Measurements from ENCODE around the gene ATP6V1B1. TPM values are rescaled to one million over a fixed set of nuclear protein-coding genes. Genes with fewer than 3 reads are reported as not detected.

The ATP6V1B1 gene
- total and polyA plus RNA-seq, 5 experiments from 2014 or later = not detected

DNA sequence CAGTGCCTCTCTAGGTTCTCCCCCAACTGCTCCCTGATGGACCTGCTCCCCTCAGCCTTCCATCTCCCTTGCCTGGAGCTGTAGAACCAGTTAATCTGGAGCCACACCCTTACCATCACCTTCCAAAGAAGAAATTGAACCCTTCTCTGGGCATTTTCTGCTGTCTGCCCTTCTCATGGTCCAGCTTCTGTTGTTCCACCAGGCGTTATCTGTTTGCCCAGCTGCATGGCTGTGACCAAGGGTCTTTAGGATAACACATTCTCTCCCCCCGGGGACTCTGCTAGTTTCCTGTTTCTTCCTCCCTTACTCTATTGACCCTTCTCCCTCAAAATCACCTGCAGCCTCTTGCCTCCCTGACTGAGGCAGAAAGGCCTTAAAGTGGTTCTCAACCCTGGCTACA lies 39.5 kb downstream of the ATP6V1B1 start:
- Mint-ChIP-seq H3K27me3 (peaks cover 0 to 16% (median 2%) of the 10 kb centered on the region in 5 donors), H3K4me1 (peaks cover 9 to 22% (median 18%) of the 10 kb centered on the region in 4 donors), H3K9me3 (no peaks in the 10 kb centered on the region), H3K4me3 (peak overlapping the region in 3 of 10 donors; percentile 3 to 38 (median 16)), H3K27ac (peak overlapping the region in 4 of 10 donors; percentile 43 to 73 (median 65)), H3K36me3 (peaks cover 0 to 2% (median 0%) of the 10 kb centered on the region in 3 donors)
- ATAC-seq (no peak), DNase-seq (no peak)
- POLR2A ChIA-PET = no interaction called here

DNA sequence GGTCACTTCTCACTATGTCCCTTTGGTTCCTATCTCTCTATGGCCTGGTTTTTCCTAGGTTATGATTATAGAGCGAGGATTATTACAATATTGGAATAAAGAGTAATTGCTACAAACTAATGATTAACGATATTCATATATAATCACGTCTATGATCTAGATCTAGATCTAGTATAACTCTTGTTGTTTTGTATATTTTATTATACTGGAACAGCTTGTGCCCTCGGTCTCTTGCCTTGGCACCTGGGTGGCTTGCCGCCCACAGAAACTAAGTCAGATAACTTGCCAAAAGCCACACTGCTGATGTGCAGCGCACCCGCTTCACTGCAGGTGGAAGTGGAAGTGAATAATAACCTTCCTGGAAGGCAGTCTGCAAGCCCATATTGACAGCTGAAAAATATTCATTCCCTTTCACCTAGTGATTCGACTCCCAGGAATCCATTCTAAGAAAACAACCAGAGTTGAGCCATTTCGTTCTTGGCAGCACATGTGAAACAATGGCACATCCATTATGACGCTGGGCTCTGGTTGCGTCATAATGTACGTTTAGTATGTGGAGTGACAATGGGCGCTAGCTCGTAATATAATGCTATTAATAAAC lies 42.0 kb downstream of the ATP6V1B1 start:
- Mint-ChIP-seq H3K36me3 (peaks cover 0 to 2% (median 0%) of the 10 kb centered on the region in 3 donors), H3K4me3 (peak overlapping the region; percentile 80 to 93 (median 88)), H3K27ac (peak overlapping the region; percentile 67 to 96 (median 92)), H3K4me1 (peaks cover 9 to 23% (median 19%) of the 10 kb centered on the region in 4 donors), H3K9me3 (no peaks in the 10 kb centered on the region), H3K27me3 (peaks cover 0 to 9% (median 2%) of the 10 kb centered on the region in 5 donors)
- POLR2A ChIA-PET = interaction anchor here (0.8 to 2.0 kb wide), 3 partner anchors 24 to 153 kb away, joined by 3 to 9 read pairs (median 4); partner anchors contain the start of genes MPHOSPH10 and NAGK
- peak; percentile 33 to 34 for ATAC-seq
- peak in 3 of 10 donors; percentile 20 to 34 (median 28) for DNase-seq

DNA sequence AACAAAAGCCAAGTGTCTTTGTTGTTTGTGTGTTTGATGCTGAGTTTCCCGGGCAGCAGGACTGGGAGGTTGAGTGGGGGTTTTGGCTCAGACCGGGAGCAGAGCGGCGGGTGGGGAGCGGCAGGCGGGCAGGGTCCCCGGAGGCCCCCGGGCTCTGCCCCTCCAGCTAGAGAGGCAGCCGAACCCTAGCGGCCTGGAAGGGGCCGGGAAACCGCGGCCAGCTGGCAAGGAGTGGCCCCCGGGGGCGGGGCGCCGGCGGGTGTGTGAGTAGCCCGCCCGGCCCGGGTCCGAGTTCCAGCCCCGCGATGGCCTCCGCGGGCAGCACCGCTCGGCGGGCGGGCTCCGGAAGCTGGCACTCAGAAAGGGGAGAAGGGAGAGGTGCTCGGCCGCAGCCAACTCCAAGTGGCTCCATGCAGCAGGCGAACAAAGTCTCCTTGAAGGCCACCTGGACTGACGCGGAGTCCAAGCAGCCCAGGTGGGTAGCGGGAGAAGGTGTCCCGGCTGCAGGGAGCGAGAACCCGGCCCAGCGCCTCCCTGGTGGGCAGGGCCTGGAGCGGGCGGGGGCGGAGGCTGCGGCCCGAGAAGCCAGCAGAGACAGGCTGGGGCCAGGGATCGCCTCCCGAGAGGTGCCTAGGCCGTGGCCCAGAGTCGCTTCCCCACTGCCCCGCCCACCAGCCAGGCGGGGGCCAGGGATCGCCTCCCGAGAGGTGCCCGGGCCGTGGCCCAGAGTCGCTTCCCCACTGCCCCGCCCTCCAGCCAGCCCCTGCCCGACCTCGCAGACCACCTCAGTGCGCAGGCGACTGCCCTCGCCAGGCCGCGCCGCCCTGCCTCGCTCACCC lies 42.9 kb downstream of the ATP6V1B1 start, which contains the start of gene ANKRD53:
ANKRD53 (plus strand) TSS at position 290 of the 839 bp plus-strand sequence; CDS start at position 306, 16 bp downstream.
- Mint-ChIP-seq H3K27me3 (peaks cover 0 to 7% (median 1%) of the 10 kb centered on the region in 5 donors), H3K36me3 (no peaks in the 10 kb centered on the region), H3K27ac (peak within 1 kb of the TSS; percentile 67 to 96 (median 92)), H3K9me3 (no peaks in the 10 kb centered on the region), H3K4me1 (peaks cover 9 to 23% (median 19%) of the 10 kb centered on the region in 4 donors), H3K4me3 (peak within 1 kb of the TSS; percentile 80 to 93 (median 88))
- POLR2A ChIA-PET = interaction anchor here (0.8 to 2.0 kb wide), 4 partner anchors 14 to 152 kb away, joined by 3 to 9 read pairs (median 5); partner anchors contain the start of genes MPHOSPH10 and NAGK
- ATAC-seq (peak; percentile 43 to 65), DNase-seq (peak in 5 of 10 donors; percentile 16 to 35 (median 23))

DNA sequence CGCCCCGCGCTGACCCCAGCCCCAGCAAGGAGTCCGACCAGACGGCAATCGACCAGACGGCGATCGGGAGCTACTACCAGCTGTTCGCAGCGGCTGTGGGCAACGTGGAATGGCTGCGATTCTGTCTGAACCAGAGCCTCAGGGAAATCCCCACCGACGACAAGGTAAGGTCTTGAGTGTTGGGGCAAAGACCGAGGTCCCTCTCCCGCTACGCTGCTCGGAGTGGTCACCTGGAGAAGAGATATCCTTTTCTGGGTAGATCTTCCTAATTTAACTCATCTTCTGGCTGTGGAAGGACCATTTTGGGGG lies 43.4 kb downstream of the ATP6V1B1 start:
- peak overlapping the region; percentile 45 to 88 (median 67) for H3K4me3 Mint-ChIP-seq
- ATAC-seq (peak; percentile 3 to 7), DNase-seq (peak in 1 of 10 donors; percentile 17)
- H3K27me3 Mint-ChIP-seq = peaks cover 0 to 4% (median 0%) of the 10 kb centered on the region in 5 donors
- peaks cover 9 to 25% (median 19%) of the 10 kb centered on the region in 4 donors for H3K4me1 Mint-ChIP-seq
- H3K36me3 Mint-ChIP-seq = no peaks in the 10 kb centered on the region
- peak overlapping the region in 5 of 10 donors; percentile 29 to 75 (median 70) for H3K27ac Mint-ChIP-seq
- no peaks in the 10 kb centered on the region for H3K9me3 Mint-ChIP-seq
- POLR2A ChIA-PET = interaction anchor here (1.4 to 2.0 kb wide), 3 partner anchors 15 to 89 kb away, joined by 3 to 9 read pairs (median 6); partner anchors contain the start of gene NAGK

DNA sequence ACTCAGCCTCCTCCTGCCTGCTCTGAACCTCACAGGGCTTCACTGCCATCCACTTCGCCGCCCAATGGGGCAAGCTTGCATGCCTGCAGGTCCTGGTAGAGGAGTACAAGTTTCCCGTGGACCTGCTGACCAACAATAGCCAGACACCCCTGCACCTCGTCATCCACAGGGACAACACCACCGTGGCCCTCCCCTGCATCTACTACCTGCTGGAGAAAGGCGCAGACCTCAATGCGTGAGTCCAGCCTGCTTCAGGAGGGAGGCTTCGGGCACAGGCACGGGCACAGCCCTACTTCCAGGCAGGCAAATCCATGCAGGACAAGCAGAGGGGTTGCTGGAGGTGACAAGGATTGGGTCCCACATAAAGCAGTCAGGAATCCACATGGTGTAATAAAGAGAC lies 43.9 kb downstream of the ATP6V1B1 start:
- H3K4me3 Mint-ChIP-seq = peak overlapping the region; percentile 45 to 88 (median 67)
- H3K27me3 Mint-ChIP-seq = peaks cover 0 to 1% (median 0%) of the 10 kb centered on the region in 5 donors
- H3K27ac Mint-ChIP-seq = no peak overlapping the region
- DNase-seq (no peak), ATAC-seq (no peak)
- peaks cover 0 to 2% (median 0%) of the 10 kb centered on the region in 3 donors for H3K36me3 Mint-ChIP-seq
- H3K9me3 Mint-ChIP-seq = no peaks in the 10 kb centered on the region
- peaks cover 13 to 29% (median 24%) of the 10 kb centered on the region in 4 donors for H3K4me1 Mint-ChIP-seq
- POLR2A ChIA-PET = interaction anchor here (0.7 to 2.0 kb wide), 4 partner anchors 14 to 595 kb away, joined by 3 to 9 read pairs (median 5); partner anchors contain the start of gene NAGK

DNA sequence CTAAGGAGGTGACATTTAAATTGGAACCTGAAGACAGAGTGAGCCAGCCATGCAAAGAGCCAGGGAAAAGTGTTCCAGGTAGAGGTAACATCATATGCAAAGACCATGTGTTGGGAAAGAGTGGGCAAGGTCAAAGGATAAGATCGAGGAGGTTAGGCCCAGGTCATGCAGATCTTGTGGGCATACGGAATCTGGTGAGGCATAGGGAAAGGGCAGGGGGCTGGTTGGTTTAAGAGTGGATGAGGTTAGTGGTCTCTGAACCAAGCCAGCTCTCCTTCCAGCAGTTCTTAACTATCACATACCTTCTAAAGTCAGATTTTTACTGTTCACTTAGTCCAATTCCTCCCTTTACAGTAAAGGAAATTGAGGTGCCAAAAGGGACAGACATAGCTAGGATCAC lies 45.7 kb downstream of the ATP6V1B1 start:
- no peak overlapping the region for H3K27ac Mint-ChIP-seq
- no peaks in the 10 kb centered on the region for H3K27me3 Mint-ChIP-seq
- H3K4me3 Mint-ChIP-seq = no peak overlapping the region
- POLR2A ChIA-PET = no interaction called here
- no peaks in the 10 kb centered on the region for H3K9me3 Mint-ChIP-seq
- H3K4me1 Mint-ChIP-seq = peaks cover 18 to 41% (median 32%) of the 10 kb centered on the region in 4 donors
- peaks cover 0 to 9% (median 0%) of the 10 kb centered on the region in 3 donors for H3K36me3 Mint-ChIP-seq
- no peak for DNase-seq
- ATAC-seq = no peak

DNA sequence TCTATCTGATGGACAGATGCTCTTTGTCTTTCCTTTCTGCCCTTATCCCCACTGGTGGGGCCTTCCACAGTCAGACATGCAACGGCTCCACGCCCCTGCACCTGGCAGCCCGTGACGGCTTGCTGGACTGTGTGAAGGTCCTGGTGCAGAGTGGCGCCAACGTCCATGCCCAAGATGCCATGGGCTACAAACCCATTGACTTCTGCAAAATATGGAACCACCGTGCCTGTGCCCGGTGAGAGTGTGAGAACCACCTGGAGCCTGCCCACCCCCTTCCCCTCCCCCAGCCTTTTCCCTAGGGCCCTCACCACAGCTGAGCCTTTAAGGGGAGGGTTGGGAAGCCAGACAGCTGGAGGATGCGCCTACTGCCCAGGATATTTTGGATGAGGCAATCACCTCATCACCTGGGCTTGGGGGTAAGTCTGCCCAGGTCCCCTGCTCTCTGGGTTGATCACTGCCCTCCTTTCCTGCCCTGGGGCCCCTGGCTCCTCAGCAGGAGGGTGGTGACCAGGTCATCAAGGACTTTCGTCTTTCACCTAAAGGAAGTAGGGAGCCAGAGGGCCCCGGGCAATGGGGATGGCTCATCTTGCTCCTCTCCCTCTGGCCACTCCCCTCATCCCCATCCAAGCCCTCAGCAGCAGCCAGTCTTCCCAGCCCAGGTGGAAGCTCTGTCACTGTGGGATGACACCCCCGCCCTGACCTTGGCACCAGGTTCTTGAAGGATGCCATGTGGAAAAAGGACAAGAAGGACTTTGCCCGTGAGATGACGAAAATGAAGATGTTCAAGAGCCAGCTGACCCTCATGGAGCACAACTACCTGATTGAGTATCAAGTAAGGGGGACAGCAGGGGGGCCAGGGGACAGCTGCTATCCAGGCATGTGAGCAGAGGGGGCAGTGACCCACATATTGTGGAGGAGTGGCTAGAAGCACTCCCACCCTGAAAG lies 46.4 kb downstream of the ATP6V1B1 start:
- H3K27me3 Mint-ChIP-seq = no peaks in the 10 kb centered on the region
- H3K36me3 Mint-ChIP-seq = peaks cover 0 to 15% (median 0%) of the 10 kb centered on the region in 3 donors
- ATAC-seq (no peak), DNase-seq (no peak)
- POLR2A ChIA-PET = interaction anchor here (0.6 kb wide), 2 partner anchors 15 to 688 kb away, joined by 3 read pairs; partner anchors contain the start of gene SNRPG
- H3K9me3 Mint-ChIP-seq = no peaks in the 10 kb centered on the region
- no peak overlapping the region for H3K4me3 Mint-ChIP-seq
- H3K4me1 Mint-ChIP-seq = peaks cover 16 to 36% (median 26%) of the 10 kb centered on the region in 4 donors
- H3K27ac Mint-ChIP-seq = peak overlapping the region in 1 of 10 donors; percentile 17

DNA sequence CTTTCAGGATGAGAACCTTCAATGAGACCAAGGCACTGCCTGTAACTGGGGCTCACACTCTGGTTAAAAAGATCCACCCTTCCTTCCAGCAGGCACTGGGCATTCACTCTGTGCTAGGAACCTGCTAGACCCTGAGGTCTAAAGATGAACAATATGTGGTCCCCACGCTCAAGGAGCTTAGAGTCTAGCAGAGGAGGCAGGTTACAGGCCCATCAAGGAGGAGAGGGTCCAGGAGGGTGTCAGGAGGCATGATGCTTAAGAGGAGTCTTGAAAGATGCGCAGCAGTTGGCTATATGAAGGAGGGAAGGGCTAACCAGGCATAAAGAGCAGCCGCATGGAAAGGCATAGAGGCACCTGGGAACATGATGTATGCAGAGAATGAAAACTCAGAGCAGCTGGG lies 47.3 kb downstream of the ATP6V1B1 start:
- ATAC-seq (no peak), DNase-seq (no peak)
- POLR2A ChIA-PET = interaction anchor here (0.6 to 1.0 kb wide), 4 partner anchors 14 to 689 kb away, joined by 3 to 4 read pairs (median 3); partner anchors contain the start of genes NAGK and SNRPG
- H3K27me3 Mint-ChIP-seq = no peaks in the 10 kb centered on the region
- H3K27ac Mint-ChIP-seq = peak overlapping the region in 3 of 10 donors; percentile 41 to 72 (median 57)
- H3K4me3 Mint-ChIP-seq = no peak overlapping the region
- H3K36me3 Mint-ChIP-seq = peaks cover 0 to 23% (median 0%) of the 10 kb centered on the region in 3 donors
- peaks cover 12 to 29% (median 18%) of the 10 kb centered on the region in 4 donors for H3K4me1 Mint-ChIP-seq
- H3K9me3 Mint-ChIP-seq = no peaks in the 10 kb centered on the region

DNA sequence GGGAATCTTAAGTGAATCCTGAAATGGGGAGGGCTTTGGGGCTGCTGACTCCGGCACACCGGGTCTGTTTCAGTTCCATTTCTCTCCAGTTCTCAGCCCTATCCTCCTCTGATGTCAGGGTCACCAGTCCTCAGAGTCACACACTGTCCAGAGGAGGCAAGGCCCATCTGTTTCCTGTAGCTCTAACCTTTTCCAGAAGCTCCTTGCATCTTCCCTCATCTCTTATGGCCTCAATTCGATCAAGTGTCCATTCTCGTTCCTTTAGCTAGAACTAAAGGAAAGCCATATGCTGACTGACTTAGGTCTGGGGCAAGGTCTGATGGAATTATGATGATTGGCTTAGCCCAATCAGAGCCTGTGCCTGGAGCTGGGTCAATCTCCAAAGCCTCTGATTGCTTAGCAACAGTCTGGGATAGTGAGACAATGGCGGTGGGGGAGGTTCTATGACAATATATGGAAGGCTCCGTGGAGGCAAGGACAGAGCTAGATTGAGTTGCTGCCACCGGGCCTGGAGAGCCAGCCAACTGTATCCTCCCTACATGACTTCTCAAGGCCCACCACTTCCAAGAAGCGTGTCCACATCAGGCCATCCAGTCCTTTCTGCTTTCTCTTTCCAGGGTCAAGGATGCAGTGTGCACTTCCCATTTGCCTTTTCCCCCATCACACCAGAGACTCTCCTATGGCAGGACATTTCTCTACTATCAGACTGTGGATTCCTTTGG lies 48.0 kb downstream of the ATP6V1B1 start:
- no peak for DNase-seq

DNA sequence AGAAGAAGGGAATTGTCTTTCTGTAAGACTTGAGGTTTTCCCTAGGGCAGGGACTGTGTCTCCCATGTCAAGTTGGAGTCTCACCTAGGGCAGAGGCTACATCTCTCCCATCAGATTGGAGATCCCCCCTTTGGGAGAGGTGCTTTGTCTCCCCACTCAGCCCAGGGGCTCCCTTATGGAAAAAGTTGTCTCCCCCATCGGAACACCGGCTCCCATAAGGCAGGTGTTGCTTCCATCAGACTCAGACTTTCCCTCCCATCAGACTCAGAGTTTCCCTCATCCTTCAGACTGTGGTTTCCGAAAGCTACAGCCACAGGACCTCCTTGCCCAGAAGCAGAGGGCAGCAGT lies 48.5 kb downstream of the ATP6V1B1 start:
- peaks cover 9 to 26% (median 14%) of the 10 kb centered on the region in 4 donors for H3K4me1 Mint-ChIP-seq
- no peaks in the 10 kb centered on the region for H3K9me3 Mint-ChIP-seq
- no peak for ATAC-seq
- no peaks in the 10 kb centered on the region for H3K27me3 Mint-ChIP-seq
- peak overlapping the region in 2 of 10 donors; percentile 59 to 83 for H3K27ac Mint-ChIP-seq
- no peak for DNase-seq
- peaks cover 0 to 35% (median 2%) of the 10 kb centered on the region in 3 donors for H3K36me3 Mint-ChIP-seq
- H3K4me3 Mint-ChIP-seq = peak overlapping the region in 2 of 10 donors; percentile 50 to 53
- POLR2A ChIA-PET = interaction anchor here (0.7 to 1.6 kb wide), 7 partner anchors 9 to 1185 kb away, joined by 3 to 7 read pairs (median 4); partner anchors contain the start of gene NAGK

More for the DNA sequence above, 48.0 kb downstream of the ATP6V1B1 start:
- Mint-ChIP-seq H3K36me3 (peaks cover 0 to 30% (median 2%) of the 10 kb centered on the region in 3 donors), H3K9me3 (no peaks in the 10 kb centered on the region), H3K4me3 (no peak overlapping the region), H3K27ac (peak overlapping the region in 2 of 10 donors; percentile 72 to 73), H3K27me3 (no peaks in the 10 kb centered on the region), H3K4me1 (peaks cover 9 to 26% (median 14%) of the 10 kb centered on the region in 4 donors)
- POLR2A ChIA-PET = interaction anchor here (0.6 to 1.6 kb wide), 7 partner anchors 10 to 1184 kb away, joined by 3 to 4 read pairs (median 4); partner anchors contain the start of gene NAGK
- ATAC-seq = no peak
